ENCODE measurements around the gene TMEM185B. TPM values are rescaled to one million over a fixed set of nuclear protein-coding genes. Genes with fewer than 3 reads are reported as not detected.

TMEM185B gene
- polyA plus RNA-seq, 1 donor, result 16.7 TPM

DNA sequence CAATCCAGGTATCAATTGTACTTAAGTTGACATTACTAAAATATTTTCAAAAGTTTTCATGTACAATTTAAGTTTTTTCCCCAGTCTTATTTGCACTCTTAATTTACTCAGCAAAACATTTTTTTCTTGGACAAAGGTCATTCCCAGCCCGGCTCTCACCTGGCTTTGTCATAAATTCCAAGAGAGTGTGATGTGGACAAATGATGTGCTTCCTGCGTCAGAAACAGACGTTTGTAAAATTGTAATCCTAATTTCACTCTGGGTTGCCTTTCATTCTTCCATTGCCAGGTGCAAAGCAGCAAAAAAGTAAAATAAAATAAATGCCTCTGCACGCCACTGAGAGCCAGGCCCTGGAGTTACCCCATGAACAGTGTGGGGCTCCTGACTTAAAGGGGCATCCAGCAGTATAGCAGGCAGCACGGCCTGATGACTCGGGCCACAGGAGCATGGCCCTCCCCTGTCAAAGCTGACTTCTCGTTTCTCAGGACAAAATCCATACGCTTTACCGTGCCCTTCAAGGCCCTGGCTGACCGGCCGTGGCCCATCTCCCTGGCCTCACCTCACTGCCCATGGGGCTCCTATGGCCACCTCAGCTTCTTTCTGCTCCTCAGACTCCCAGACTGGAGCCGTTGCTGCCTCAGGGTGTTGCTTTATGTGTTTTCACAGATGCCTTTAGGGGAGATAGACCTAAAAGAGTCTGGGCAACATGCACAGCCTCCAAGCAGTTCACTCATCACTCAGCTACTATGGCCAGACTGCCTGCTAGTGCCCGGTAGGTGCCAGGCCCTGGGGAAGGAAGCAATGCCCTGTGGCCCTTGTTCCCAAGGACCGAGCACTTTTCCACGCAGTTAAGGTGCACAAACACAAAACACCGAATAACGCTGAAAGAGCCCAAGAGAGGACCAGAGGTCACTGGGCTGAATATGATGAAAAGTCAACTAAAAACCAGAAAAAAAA, 7.6 kb upstream of the TMEM185B start:
- no peak for DNase-seq

DNA sequence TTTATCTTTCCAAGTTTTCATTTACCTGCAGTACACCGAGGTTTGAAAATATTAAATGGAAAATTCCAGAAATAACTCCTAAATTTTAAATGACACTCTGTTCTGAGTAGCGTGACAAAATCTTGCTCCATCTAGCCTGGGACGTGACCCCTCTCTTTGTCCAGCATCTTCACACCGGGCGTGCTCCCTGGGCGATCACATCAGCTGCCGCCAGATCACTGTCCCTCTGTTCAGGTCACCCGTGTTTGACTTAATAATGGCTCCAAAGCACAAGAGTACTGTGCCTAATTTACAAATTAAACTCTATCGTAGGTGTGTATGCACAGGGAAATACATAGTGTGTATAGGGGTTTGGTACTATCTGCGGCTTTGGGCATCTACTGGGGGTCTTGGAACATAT, 6.1 kb upstream of the TMEM185B start:
- no peak for DNase-seq

DNA sequence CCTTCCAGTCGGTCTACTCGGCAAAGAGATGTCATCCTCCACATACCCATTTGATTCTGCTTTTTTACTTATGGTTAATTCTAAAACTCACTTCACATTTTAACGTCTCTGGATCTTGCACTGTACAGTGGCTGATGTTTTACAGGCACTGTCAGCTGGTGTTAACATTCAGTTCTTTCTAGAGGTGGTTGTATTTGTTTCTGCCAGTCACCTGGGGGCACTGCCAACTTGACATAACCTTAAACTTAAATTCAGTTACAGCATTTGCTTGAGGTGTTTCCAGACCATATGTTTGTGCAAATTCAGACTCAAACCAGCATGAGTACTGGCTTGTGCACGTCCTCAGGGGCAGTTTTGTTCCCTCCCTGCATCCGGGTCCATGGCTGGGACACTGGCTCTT, 5.3 kb upstream of the TMEM185B start:
- DNase-seq, result no peak

DNA sequence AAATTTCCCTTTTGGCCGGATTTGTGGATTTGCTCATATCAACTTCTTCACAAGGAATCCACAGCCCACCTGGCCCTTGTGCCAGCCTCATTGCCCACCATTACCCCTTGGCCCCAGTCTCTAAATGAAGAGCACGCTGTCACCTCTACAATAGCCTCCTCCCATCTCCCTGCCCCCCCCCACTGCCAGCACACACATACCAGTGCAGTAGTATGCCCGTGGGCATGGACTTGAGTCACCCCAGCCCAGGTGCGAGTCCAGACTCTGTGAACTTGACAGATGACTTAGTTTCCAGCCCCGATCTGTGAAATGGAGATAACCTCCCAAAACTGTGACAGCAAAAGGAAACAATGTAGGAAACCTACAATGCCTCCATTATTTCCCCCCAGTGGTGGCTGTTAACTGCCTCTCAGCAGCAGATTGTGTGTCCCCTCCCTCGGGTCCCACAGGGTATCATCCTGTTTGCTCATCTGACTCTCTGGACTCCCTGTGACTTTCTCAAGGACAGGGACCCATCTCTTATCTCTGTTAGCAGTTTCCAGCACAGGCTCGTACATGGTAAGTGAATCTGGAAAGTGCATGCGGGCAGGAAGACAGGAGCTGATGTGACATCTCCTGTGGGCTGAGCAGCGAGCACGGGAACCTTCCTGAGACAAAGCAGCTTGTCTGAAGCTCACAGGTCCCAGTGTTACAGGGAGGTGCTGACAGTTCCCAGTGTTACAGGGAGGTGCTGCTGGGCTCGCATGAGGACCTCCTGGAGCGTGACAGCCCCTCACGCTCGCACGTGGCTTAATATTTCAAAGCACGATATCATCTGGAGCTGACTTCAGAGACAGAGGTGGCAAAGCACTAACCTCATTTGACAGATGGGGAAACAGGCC, 4.2 kb upstream of the TMEM185B start:
- DNase-seq, result no peak

DNA sequence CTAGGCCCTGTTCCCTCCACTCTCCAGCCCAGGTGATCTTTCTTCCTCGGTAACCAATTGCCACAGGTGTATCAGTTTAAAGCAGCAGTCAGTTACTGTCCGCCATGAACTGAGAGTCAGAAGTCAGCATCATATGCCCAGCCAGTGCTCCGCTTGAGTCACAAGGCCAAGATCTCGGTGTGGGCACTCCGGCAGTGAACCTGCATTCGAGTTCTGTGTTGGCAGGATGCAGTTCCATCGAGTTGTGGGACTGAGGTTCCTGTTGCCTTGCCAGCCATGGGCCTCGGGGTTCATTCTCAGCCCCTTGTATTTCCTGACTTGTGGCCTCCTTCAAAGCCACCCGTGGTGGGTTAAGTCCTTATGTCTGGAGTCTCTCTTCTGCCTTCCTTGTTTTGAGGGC, 3.1 kb upstream of the TMEM185B start:
- DNase-seq, result no peak

DNA sequence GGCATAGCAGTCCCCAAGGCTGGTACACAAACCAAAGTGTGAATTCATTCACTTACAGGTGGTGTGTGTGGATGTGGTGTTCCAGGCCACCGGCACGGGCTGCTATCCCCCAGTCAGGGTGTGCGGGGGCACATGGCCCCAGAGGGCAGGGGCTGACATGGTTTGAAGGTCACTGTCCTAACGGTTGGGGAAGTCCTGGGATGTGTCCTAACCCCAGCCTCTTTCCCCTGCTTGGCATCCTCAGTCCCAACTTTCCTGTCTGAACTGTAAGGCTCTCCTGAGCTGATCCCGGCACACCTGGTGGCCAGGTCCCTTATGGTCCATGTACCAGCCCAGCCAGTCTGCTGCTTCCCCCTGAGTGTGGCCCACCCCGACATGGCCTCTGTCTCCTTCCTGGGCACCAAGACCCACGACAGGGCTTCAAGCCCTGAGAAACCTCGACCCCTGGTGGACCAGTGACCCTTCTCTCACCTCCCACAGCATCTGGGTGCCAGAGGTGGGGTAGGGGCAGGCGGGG, 2.4 kb upstream of the TMEM185B start:
- no peak for DNase-seq

DNA sequence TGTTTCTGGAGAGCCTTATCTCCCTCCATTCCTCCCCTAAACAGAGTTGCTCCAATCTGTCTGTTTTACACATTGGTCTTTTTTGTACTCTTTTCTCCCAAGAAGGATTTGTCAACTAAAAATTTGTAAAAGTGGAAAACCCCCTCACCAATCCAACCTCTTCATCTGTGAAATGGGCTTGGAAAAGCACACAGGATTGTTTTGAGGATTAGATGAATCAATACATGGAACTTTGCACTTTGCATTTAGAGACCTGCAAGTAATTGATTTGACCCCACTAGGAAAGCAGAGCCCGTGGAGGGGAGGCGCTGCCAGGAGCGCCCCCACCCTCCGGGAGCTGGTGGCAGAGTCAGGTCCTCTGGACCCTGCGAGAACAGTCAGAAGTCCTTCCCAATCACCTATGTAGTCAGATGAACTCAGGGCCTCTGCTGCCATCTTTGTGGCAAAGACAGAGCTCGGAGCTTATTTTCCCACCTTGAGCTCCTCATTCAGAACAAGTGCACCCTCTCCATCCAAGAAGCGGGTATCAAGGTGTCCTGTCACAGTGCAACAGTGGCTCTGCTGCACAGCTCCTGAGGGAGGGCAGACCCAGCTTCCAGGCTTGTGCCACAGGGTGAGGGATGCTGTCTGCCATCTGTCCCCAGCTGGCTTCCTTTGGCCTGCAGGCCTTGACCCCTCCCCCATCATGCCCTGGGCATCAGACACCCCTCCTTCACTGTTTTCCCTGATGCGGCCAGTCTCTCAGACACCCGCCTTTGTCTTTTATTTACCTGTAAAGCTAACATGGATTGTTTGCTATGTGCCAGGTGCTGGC, 1.7 kb upstream of the TMEM185B start:
- no peak for DNase-seq

DNA sequence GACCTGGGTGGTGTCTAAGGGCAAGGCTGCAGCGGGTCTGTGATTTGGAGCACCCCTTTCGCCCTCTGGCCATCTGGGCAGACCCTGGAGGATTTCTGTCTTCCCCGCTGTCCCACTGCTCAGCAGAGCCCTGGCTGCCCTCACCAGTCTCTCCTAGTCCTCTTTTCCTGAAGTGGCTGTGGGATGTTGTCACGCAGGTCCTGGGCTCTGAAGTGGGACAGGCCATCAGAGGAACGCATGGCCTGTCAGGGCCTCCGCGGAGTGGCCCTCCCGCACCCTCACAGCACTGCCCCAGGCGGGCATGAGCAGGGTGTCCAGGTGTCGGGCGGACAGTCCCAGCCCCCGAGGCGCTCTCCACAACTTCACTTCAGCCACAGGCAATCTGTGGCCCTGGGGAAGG, 1.1 kb upstream of the TMEM185B start:
- DNase-seq, result no peak

DNA sequence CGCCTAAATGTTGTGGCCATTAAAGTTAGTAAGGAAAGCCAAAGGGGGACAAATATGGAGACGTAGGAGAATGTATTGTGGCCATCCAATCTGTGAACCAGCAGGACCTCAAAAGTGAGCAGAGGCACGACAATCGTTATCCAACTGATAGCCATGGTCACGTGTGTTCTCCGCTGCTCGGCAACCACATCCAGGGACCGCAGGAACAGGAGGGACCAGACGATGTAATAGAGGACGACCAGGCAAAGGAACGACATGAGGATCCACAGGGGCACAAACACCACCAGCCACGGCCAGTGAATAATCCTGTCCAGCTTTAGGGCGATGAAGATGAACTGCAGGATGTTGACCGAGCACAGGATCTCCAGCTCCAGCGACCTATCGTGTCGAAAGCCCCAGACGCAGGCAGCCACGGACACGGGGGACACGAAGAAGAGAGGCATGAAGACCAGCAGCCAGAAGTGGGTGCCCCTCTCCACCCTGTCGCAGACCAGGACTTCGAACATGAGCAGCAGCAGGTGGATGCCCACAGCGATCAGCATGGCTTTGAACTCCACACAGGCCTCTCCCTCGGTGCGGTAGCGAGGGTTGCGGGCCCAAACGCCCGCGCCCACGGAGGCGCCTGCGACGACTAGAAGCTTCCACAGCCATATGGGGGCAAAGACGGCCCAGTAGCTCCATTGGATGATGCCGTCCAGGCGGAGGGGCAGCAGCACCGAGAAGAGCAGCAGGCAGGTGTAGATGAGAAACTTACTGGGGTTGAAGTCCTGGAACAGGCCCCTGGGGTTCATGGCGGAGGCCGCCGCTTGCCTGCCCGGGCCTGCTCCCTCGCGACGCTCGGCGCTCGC, 790 bp downstream of the TMEM185B start:
- DNase-seq, result no peak

DNA sequence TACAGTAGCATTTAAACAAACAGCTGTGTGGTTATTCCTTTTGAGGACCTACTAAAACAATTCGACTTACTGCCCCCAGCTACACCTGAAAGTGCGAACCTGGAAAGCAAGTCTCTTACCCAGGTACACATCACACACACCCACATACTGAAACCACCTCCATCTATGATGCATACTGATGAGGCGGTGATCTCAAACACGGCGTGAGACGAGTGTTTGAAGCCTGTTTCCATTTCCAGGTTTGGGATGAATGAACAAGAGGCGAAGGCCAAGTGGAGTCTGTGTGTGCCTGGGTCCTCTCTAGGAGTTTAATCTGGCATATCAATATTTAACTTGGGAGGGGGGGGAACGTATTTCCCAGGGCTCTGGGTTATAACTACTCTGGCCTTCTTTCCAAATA, 1.6 kb downstream of the TMEM185B start:
- DNase-seq, result no peak

DNA sequence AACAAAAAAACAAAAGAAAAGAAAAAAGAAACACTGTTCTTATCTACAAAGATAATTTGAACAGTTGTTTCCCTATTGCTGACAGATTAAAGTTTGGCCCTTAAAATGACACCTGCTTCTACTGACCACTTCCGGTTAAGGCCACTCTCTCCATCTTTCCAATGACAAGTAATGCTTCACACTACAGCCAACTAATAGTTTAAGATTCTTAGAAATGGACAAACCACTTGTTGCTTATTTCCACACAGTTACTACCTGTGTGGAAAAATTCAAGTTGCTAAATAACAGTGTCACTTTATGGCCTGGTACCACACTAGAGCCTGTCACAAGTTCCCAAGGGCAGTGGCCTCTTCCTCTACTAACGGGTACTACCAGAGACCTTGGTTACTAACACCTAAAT, 2.4 kb downstream of the TMEM185B start:
- no peak for DNase-seq

DNA sequence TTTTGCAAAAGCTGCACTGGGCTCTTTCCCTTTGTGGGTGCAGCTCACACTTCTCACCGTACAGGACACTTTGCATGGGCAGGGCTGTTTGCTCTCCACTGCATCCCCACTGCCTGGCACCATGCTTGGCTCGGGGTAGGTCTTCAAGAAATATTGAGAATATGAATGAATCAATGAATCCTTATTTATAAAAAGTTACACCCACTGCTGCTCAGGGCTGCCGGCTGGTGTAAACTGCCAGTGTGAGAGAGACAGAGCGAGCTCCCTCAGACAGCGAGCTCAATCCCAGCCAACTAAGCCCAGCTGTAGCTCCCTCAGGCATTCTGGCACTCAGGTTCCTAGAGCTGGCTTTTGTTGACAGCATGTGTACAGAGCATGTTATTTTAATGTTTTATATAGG, 3.4 kb downstream of the TMEM185B start:
- DNase-seq, result no peak

DNA sequence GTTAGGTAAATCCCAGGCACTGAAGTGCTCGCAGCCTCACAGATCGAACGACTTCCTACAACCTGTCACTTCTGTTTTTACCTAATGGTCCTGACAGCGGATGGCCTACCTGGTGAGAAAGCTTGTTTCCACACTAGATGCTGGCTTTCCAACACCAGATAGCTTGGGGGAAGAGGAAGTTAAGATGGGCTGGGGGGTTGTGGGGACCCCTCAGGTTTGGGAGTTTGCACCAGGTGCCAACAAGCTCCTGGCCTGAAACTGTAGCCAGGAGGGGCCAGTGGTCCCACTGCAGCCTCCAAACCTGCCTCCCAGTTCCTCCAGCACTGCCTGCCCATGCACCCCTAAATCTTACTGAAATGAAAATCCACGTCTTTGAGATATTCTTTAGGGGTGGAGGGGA, 3.9 kb downstream of the TMEM185B start:
- no peak for DNase-seq

DNA sequence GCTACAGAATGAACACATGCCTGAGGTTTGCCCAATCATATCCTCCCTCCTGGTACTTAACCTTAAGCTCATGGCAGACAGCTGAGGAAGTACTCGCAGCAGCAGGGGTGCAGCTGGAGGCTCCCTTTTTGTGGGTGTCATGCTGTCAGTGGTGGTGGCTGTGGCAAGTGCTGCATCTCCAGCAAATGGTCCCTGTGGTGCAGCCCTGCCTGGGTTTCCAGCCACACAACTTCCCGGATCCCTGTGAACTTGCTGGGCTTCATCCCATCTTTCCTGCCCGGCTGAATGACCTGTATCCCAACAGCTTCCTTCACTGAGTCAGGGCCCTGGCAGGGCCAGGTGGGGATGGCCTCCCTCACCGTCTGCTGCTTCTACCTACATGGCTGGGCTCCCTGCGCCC, 5.0 kb downstream of the TMEM185B start:
- no peak for DNase-seq

DNA sequence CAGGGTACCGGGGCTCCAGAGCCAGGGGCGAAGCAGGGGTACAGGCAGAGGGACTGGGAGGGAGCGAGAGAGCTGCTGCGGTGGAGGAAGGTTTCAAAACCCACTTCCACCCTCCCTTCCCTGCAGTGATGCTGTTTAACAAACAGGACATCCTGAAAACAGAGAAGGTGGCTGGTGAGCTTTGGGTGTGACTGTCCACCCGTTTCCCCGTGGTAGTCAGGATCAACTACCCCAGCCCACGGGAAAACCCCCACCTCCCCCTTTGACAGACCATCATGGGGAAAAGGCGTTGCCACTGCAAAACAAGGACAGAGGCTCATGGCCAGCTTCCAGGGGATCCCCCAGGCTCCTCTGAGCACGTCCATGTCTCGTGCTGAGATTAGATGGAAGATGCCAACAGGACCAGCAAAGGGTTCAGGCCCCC, 12.9 kb downstream of the TMEM185B start:
- no peak for DNase-seq

DNA sequence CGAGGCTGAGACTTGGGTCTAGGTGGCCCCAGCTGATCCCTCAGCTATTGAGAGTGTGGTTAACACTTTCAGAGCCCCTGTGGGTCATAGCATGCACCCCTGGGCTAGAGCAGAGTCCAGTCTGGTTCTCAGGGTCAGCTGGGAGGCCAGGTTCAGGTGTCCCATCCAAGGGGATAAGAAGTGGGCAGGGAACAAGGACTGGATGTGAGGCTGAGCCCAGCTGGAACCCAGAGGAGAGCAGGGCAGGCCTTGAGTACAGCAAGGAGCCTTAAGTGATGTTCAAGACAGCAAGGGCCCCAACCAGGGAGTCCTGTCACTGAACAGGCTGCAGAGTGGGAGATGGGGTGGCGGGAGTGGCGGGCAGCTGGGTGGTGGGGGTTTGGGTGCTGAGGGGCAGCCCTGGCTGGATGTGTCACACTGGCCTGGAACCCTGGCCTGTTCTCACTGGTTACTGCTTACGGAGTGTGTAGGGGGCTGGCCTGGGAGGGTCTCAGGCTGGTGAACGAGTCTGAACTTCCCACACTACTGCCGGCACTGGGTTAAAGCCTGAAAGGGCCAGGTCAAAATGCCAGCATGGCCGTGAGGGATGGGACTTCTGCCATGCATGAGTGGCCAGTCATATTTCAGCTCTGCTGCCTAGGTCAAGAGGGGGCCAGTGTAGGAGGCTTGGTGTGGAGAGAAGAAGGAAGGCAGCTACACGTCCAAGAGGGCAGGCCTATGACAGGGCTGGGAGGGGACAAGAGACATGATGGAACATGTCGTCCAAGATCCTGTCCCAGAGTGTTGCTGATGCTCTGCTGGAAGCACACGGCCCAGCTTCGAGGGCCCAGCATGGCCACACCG, 13.6 kb downstream of the TMEM185B start:
- DNase-seq, result no peak

DNA sequence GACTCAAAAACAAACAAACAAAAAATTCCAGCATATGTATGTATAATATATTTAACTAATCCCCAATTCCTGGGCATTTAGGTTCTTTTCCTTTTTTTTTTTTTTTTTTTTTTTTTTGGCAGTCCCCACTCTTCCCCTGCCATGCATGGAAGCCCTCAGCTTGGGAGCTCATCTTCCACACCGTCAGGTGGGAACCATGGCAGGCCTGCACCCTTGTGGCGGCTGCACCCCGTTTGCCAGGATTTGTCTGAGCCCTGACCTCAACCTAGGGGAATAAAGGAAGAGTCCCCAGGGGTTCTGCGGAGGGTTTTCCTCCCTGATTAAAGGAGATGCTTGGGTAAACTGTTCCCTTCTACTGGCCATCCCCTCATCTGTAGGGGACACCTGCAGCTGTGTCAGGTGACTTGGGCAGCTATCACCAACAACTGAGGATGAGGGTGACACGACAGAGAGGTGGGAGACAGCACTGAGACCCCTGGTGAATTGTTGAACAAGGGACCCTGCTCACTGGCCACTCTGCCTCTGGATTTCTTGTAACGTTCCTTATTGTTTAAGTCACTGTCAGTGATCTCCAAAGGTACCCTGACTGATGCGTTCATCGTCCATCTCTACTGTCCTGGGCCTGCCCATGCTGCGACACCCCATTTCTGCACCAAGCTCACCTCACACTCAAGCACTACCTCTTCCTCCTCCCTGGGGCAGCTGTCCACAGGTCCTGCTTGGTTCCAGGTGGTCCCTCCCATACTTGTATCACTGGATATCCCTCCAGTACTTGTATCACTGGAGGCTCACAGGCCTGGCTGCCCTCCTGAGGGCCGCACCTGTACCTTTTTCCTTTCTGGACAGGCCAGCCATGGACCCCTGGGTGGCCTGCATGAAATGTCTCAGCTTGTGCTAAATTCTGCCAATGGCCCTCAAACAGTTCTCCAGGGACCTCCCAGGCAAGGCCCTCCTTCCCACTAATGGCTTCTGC, 14.5 kb downstream of the TMEM185B start:
- no peak for DNase-seq

DNA sequence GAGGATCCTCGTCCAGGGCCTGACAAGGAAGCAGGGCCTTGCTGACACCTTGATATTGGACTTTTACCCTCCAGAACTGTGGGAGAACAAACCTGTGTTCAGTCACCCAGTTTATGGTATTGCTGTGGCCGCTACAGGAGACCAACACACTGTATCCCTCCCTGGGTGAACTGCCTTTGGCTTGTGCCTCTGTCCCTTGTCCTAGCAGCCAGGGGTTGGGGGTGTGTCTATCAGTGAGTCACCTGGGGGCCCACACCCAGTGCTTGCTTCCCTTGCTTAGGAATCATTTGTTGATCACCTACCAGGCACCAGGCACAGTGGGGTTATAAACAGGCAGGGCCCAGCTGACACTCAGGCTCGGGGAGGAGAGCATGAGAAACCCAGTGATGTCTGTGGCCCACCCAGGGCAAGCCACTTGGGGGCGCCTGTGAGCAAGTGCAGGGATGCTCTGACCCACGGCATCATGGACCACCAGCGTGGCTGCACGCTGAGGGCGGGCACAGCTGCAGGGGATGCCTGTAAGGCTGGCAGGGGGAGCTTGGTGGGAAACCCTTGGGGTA, 17.1 kb downstream of the TMEM185B start:
- DNase-seq, result no peak
